GM20431 (cell line): ENCODE measurements around the gene CD300H.
"Not testable (repeated sequence)": the region's sequence is repeated elsewhere in the genome, so short reads cannot be mapped to it uniquely, and the experiment has no call there.

Experiments
- in situ Hi-C: fragments of 300-500 bp; cut with MseI, MboI; formaldehyde crosslinking; loops from one replicate; pipeline ENCODE4 v1.15.0; 2020; ENCODE audit warnings: low sequenced_read_pairs; ENCODE audit not compliant: unreplicated experiment

The CD300H gene

DNA sequence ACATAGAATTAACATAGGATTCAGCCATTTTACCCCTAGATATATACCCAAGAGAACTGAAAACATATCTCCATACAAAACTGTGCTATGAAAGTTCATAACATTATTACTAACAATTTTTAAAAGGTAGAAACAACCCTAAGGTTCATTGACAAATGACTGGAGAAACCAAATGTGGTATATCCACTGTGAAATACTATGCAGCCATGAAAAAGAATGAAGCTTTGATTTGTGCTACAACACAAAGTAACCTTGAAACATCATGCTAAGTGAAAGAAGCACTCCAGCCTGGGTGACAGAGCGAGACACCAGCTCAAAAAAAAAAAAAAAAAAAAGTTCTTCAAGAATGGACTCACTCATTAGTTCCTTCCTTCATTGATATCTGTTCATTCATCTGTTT, 24.2 kb upstream of the CD300H start:
- in situ Hi-C loops, result no loop called here

DNA sequence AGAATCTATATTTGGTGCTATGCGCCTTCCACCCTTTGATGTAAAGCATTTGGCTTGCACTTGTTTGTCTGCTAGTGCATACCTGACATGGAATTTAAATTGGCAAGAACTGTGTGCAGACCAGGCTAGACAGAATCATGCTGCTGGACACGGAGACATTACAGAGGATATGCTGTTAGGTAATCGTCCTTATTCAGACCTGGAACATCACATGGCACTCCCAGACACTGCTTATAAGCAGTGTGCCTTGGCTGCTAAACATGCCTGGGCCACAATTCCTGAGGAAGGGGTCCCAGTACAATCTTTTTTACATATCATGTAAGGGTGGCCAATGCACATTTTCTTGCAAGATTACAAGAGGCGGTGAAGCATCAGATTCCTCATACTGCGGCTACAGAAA, 18.4 kb upstream of the CD300H start:
- in situ Hi-C loops, result no loop called here

DNA sequence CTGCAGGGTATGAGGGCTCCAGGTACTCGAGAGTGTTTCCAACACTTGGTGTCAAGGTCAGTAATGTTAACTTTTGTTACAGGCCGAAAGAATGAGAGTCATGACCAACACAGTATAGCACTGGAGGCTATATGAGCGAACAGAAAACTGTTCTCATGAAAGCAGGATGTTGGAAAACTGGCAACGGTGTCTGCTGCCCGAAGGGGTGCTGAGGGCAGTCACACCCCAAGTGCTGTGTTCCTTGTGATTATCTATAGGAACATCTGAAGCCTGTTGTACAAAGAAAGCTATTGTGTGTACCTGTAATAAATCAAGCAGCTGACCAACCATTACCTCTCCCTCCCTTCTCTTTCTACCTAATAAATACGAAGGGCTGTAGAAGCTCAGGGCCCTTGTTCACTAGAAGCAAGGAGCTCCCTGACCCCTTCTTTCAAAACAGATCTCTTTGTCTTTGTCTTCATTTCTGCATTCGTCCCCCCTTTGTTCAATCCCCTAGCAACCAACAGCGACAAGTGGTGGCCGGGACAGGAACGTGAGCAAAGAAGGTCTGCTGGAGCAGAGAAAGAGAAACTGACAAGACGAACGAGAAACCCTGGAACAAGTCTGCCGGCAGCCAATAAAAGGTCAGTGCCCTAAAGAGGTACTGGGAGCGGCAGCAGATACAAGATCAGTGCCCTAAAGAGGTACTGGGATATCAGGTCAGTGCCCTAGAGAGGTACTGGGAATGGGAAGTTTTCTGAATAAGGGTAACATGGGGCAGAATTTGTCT, 17.2 kb upstream of the CD300H start:
- in situ Hi-C loops, result no loop called here

DNA sequence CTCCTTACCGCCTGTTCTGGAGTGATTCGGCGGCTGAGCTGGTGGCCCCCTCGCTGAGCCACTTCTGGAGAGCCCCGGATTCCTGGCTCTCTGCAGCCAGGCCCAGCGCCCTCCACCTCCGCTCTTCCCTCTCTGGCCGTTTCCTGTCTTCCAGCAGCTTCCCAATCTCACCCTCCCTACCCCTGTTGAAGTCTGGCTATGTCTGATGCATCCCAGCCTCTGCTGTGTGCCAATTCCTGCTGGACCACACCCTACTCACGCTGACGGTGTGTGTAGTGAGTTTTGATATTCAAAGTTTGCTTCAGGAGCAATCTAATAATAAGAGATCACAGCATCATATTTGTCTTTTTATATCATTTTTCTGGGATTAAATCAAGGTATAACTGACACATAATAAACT, 15.3 kb upstream of the CD300H start:
- in situ Hi-C loops, result no loop called here

DNA sequence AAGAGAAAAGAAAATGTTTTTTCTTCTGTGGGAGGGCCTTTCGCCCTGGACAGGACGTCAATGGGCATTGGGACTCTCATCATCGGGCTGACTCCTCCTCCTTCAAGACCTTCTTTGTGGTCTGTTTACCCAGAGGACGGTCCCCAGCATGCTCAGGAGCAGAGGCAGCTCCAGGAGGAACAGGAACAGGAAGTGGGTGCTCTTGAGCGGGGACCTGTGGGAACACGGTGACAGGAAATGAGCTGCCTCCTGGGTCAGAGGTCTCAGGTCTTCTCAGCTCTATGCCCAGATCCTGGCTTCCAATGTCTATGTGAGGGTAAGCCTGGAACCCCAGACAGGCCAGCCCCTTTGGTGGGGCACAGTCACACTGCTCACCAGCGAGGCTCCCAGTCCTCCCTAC, 12.6 kb upstream of the CD300H start:
- in situ Hi-C loops, result no loop called here

DNA sequence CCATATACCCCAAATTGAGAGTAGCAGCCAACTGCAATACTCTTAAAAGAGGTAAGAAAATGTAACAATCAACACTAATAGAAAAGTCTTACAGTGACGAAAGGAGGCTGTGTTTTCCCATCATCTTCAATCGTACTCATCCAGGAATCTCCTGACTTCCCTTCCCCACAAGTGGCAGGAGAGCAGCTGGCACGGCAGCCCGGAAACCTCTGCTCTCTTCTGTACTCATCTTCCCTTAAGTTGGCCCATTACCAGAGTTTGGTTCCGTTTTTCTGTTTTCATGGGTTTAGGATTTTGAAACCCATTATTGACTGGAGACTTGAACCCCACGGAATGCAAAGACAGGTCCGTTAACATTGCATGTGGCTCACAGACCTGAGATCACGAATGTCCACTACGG, 11.7 kb upstream of the CD300H start:
- in situ Hi-C loops, result no loop called here

DNA sequence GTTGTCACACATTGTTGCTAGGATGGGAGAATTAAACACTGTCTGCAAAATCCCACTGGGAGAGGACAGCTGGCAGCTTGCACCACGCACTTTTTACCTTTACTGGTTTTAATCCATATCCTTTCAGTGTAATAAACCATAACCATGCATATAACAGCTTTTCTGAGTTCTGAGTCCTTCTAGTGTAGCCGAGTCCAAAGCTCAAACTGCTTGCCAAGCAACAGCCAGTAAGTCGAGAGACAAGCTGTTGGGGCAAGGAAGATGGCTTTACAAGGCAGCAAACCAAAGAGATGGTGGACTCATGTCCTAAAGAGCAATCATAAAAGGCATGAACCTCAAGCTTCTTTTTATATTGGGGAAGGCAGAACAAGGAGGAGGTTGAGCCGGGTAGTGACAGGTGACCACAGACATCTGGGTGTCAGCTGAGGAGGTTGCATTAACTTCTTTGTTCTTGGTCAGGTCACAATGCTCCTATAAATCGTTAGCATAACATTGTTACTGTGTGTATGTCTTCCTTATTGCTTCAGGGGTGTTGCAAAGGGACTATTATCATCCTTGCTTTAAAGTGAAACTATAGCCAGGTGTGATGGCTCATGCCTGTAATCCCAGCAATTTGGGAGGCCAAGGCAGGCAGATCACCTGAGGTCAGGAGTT, 7.3 kb upstream of the CD300H start:
- in situ Hi-C loops, result no loop called here

DNA sequence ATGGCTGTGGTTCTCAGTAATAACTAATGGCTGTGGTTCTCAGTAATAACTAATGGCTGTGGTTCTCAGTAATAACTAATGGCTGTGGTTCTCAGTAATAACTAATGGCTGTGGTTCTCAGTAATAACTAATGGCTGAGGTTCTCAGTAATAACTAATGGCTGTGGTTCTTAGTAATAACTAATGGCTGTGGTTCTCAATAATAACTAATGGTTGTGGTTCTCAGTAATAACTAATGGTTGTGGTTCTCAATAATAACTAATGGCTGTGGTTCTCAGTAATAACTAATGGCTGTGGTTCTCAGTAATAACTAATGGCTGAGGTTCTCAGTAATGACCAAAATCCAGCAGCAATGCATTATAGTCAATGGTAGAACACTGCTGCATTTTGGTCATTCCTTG, 6.3 kb upstream of the CD300H start:
- in situ Hi-C loops, result not testable (repeated sequence)

DNA sequence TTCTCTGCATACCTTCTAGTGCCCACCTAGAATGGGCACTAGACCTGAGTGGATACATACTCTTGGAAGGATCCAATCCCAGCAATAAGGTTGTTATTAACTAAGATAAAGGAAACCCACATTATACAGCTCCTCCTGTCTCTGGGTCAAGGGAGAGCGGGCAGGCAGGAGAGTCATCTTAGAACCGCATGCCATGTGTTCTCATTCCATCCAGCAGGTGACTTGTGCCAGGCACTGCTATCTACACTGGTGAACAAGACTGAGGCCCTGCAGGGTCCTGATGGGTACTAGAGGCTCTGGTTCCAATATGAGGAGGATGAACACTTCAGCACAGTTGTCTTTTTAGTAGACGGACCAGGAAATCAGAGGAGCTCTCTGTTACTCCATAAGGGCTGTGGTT, 5.9 kb upstream of the CD300H start:
- in situ Hi-C loops, result no loop called here

DNA sequence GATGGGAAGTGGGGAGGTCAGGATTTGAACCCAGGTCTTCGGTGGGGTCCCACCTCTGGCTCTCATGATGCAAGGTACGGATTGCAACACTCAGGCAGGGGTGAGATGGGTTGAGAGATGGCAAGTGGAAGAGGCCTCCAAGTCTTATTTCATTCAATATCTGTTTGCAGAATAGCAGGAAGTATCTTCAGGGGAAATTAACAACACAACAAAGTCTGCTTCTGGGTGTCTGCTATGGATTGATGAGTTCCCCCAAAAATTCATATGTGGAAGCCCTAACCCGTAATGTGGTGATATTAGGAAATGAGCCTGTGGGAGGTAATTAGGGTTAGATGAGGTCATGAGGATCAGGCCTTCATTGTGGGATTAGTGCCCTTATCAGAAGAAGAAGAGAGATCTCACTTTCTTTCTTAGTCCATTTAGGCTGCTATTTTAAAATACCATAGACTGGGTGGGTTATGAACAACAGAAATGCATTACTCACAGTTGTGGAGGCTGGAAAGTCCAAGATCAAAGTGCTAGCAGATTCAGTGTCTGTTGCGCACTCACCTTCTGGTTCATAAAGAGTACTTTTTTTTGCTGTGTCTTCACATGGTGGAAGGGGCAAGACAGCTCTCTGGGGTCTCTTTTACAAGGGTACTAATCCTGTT, 4.4 kb upstream of the CD300H start:
- in situ Hi-C loops, result no loop called here

DNA sequence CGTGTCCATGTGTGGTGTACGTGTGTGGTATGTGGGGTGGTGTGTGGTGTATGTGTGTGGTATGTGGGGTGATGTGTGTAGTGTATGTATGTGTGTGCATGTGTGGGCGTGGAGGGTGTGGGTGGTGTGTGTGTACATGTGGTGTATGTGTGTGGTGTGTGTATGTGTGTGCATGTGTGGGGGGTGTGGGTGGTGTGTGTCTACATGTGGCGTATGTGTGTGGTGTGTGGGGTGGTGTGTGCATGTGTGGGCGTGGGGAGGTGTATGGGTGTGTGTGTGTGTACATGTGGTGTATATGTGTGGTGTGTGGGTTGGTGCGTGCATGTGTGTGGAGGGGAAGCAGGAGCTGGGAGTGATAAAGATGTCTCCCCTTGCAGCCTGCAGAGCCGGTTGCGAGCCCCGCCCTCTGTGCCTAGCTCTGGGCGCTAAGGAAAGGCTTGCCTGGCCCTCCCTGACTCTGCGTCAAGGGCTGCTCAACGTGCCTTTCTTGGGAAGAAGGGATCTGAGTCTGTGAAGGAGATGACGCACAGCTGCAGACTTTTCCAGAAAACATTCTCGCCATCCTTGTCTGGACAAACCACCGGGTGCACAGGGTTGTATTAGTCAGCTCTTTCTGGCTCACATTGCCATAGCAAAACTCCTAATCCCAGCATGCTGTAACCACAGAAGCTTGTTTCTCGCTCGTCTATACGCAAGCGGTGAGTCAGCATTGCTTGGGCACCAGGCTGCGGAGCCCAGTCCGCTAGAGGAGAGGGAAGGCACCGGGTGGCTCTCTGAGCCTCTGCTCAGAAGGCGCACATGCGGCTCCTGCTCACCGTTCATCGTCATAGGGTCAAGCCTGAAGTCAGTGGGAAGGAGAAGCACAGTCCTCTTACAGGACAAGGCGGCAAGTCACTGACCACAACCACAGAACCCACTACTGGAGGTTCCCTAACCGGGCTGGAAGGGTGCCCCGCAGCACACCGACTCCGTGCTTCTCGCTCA, 2.0 kb upstream of the CD300H start:
- in situ Hi-C loops, result no loop called here

DNA sequence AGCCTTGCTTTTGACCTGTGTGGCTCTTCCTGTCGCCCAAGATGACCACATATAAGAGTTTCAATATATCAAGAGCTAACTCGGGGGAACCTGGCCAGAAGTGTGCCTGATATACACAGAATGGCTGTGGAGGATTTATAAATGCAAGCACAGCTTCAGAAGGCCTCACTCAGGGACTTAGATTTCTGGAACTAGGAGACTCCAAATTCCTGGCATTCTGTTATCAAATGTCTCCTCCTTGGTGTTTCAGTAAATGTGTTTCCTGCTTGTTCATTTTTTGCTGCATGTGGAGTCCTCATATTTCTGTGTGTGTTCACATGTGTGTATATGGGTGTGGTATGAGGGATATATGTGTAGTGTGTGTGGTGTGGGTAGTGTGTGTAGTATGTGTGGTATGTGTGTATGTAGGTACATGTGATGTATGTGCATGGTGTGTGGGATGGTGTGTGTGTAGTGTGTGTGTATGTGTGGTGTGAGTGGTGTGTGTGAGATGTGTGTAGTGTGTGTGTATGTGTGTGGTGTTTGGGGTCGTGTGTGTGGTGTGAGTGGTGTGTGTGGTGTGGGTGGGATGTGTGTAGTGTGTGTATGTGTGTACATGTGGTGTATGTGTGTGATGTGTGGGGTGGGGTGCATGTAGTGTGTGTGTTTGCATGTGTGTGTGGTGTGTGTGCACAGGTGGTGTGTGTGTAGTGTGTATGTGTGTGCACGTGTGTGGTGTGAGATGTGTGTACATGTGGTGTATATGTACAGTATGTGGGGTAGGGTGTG, 981 bp upstream of the CD300H start:
- in situ Hi-C loops, result no loop called here

DNA sequence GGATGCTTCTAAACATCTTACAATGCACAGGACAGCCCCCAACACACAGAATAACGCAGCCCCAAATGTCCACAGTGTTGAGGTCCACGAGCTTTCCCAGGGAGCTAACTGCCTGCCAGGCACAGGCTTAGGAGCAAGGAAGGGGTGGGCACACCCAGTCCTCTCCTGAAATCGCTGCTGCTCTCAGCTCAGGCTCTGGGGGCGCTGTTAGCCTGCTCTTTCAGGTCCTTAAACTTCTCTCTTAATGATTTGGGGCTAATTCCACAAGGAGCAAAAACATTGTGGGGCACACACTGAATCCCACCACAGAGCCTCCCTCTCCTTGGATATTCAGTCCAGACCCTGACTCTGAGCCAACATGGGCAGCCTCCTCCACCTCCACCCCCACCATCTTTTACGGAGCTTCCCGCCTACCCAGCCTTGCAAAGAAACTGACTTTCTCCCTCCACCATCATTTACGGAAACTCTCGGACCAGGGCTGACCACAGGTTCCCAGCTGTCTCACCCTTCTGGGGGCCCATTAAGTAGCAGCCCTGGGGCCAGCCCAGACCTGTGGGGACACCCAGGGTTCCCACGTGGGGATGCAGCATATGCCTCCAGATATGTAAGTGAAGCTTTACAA, 1.1 kb downstream of the CD300H start:
- in situ Hi-C loops, result no loop called here

DNA sequence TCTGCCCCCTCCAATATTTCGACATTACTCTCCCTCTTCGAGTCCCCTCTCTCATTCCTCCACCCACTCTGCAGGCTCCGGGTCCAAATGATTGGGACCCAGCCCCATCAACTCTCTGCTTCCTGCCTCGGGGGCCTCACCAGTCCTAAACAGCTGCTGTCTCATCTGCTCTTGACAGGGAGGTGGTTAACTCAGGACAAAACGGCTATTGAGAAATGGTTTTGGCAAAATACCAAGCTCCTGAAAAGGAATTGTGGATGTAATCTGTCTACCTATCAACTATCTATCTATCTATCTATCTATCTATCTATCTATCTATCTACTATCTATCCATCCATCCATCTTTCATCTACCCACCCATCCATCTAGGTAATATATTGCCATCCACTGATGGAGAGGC, 2.2 kb downstream of the CD300H start:
- in situ Hi-C loops, result no loop called here

DNA sequence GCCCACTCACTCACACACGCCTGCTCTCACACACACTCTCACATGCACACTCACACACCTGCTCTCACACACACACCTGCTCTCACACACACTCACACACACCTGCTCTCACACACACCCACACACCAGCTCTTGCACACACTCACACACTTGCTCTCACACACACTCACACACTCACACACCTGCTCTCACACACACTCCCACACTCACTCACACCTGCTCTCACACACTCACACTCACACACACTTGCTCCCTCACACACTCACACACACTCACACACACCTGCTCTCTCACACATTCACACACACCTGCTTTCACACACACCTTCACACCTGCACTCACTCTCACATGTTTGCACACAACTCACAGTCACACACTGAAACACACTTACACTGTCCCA, 4.0 kb downstream of the CD300H start:
- in situ Hi-C loops, result no loop called here

DNA sequence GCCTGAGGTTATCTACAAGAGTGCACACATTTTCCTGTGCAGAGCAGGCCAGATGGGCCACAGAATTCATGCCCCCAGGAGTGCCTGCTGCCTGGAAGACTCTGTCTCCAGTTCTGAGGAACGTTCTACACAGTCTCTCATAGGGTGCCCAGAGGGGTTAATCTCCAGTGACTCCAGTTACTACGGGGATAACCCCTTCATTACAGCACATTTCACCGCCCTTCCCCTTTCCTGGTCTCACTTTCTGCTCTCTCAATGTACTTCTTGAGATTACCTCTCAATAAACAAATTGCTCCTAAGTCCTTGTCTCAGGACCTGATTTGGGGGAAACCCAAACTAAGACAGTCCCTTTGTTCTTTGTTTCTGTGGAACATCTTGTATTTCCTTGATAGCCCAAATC, 5.7 kb downstream of the CD300H start:
- in situ Hi-C loops, result no loop called here

DNA sequence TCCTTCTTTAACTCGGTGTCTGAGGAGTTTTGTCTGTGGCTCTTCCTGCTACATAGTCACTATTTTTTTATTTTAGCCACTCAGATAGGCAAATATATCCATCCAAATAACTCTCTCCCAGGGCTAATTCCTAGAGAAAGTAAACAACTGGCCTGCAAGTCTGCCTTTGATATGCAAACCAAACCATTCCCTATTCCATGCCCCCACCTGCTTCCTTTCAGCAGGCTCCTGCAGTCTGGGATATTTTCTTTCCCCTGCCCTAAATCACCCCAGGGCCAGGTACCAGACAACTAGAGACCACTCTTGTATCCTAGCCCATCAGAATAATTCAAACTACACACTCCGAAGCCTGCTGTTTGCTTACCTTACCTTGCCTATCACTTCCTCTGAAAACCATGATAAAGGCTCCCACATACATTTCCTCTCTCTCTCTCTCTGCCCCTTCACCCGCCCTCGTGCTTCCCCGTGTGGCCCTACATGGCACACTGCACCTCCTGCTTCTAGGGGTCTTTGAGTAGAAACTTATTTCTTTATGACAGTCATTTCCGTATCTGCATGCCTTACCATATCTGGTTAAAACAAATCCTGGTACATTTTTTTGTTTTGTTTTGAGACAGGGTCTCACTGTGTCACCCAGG, 8.3 kb downstream of the CD300H start:
- in situ Hi-C loops, result no loop called here

DNA sequence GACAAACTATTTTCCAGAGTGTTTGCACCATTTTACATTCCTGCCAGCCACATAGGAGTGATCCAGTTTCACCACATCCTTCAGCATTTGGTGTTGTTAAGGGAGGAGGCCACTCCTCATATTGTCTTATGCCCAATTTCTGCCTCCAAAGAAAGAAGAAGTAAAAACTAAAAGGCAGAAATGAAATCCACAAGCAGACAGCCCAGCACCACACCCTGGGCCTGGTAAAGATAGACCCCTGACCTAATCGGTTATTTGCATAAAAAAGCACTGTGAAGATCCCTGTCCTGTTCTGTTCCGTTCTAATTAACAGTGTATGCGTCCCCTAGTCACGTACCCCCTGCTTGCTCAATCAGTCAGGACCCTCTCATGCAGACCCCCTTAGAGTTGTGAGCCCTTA, 8.9 kb downstream of the CD300H start:
- in situ Hi-C loops, result not testable (repeated sequence)
